ENCODE data around the gene PMPCA.

PMPCA gene

GRCh38 chr9:136464241-136464640 lies 53.8 kb downstream of the PMPCA start:
- no peak for DNase-seq (ENCODE audit: extremely low read depth, low read depth)
- TF ChIP-seq, protein P1, sequence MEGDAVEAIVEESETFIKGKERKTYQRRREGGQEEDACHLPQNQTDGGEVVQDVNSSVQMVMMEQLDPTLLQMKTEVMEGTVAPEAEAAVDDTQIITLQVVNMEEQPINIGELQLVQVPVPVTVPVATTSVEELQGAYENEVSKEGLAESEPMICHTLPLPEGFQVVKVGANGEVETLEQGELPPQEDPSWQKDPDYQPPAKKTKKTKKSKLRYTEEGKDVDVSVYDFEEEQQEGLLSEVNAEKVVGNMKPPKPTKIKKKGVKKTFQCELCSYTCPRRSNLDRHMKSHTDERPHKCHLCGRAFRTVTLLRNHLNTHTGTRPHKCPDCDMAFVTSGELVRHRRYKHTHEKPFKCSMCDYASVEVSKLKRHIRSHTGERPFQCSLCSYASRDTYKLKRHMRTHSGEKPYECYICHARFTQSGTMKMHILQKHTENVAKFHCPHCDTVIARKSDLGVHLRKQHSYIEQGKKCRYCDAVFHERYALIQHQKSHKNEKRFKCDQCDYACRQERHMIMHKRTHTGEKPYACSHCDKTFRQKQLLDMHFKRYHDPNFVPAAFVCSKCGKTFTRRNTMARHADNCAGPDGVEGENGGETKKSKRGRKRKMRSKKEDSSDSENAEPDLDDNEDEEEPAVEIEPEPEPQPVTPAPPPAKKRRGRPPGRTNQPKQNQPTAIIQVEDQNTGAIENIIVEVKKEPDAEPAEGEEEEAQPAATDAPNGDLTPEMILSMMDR (IDR thresholded peaks at IDR 0.05; ENCODE audit: low read depth, low read length) = no peak

GRCh38 chr9:136465500-136466154 lies 55.2 kb downstream of the PMPCA start:
- TF ChIP-seq, protein P1 (IDR thresholded peaks at IDR 0.05; ENCODE audit: low read depth, low read length) = no peak
- DNase-seq (ENCODE audit: extremely low read depth, low read depth) = no peak

- TF ChIP-seq, protein P1 (IDR thresholded peaks at IDR 0.05; ENCODE audit: low read depth, low read length) = no peak
- no peak for DNase-seq (ENCODE audit: extremely low read depth, low read depth)
Observed at GRCh38 chr9:136466155-136466541, 55.7 kb downstream of the PMPCA start.

DNA sequence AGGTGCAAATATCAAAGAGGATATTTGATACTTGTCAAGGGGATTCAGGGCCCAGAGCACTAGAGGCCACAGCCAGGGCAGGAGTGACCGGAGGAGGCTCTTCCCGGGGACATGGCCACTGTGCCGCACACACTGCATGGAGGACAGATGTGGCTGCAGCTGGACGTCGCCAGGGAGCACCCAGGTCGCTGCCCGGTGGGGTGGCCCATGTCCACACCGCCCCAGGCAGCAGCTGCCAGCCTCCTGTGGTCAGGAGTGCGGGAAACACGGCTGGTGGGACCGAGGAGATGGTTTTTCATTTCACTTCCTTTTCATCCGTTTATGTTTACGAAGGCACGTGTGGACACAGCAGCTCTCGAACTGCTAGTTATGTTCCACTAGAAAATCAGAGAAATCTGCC lies 57.3 kb downstream of the PMPCA start:
- TF ChIP-seq, protein P1 (IDR thresholded peaks at IDR 0.05; ENCODE audit: low read depth, low read length) = no peak
- no peak for DNase-seq (ENCODE audit: extremely low read depth, low read depth)

GRCh38 chr9:136470356-136470755 lies 59.9 kb downstream of the PMPCA start:
- TF ChIP-seq, protein P1 (IDR thresholded peaks at IDR 0.05; ENCODE audit: low read depth, low read length) = no peak
- no peak for DNase-seq (ENCODE audit: extremely low read depth, low read depth)

DNA sequence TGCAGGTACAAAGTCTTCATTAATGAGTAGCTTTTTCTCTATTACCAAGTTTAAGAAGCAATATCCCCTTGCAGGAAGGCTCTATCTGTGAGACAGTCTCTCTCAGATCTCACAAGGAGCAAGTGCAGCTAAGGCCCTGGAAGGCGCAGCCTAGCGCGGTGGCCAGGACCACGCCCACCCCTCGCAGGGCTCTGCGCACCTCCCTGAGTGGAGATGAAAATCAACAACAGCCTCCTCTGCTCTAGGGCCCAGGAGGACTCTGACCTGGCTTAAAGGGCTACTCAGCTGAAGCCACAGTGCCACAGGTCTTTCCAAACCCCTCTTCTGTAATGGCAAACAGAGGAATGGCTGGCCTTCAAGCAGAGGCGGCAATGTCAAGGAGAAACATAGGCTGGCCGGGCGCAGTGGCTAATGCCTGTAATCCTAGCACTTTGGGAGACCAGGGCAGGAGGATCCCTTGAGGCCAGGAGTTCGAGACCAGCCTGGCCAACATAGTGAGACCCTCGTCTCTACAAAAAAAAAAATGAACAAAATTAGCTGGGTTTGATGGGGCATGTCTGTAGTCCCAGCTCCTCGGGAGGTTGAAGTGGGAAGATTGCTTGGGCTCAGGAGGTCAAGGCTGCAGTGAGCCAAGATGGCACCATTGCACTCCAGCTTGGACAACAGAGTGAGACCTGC lies 60.5 kb downstream of the PMPCA start:
- DNase-seq (ENCODE audit: extremely low read depth, low read depth) = no peak
- TF ChIP-seq, protein P1 (IDR thresholded peaks at IDR 0.05; ENCODE audit: low read depth, low read length) = no peak

DNA sequence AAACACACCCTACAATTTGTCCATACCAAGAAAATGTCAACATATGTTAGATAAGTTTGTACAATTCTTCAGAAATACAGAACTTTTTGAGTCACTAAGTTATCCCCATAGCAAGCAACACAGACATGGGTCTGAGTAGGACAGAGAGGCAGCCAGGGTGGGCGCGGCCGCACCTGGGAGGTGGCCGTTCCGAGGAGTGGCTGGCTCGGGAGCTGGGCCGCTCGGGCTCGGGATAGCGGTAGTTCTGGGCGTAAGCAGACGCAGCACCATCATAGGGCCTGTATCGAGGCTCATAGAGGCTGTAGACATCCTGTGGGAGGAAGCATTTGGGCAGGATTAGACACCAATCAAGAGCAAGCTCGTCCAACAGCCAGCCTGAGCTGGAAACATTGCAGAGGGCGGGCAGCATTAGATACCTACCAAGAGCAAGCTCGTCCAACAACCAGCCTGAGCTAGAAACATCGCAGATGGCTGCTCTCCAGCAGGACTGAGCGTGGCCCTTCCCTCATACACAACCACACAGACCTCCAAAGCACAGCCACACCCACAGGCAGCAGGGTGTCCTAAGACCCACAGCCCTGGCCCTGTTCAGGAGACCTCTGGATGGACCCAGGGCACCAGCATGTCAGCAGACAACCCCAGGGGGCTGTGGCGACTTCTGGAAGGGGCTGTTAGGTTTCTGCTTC lies 61.5 kb downstream of the PMPCA start:
- TF ChIP-seq, protein P1 (IDR thresholded peaks at IDR 0.05; ENCODE audit: low read depth, low read length) = no peak
- DNase-seq (ENCODE audit: extremely low read depth, low read depth) = no peak
